Measurements from ENCODE around the gene ALDH6A1.

The ALDH6A1 gene

GRCh38 chr14:74083784-74084276 is 423 bp downstream of the ALDH6A1 start:
- peak overlapping the region; percentile 93 to 97 (median 95) for H3K4me3 Mint-ChIP-seq
- peaks cover 16% of the 10 kb centered on the region for H3K4me1 Mint-ChIP-seq
- H3K27ac Mint-ChIP-seq = peak overlapping the region; percentile 59 to 97 (median 75)
- no peaks in the 10 kb centered on the region for H3K36me3 Mint-ChIP-seq (ENCODE audit: low read depth)
- TF ChIP-seq CTCF (IDR thresholded peaks at IDR 0.05; ENCODE audit: unreplicated experiment in 3 of 3) = no peak
- H3K9me3 Mint-ChIP-seq = no peaks in the 10 kb centered on the region
- H3K27me3 Mint-ChIP-seq (ENCODE audit: low read depth) = no peaks in the 10 kb centered on the region

- Mint-ChIP-seq H3K9me3 (no peaks in the 10 kb centered on the region), H3K27me3 (ENCODE audit: low read depth) (no peaks in the 10 kb centered on the region), H3K4me1 (peaks cover 16% of the 10 kb centered on the region), H3K36me3 (ENCODE audit: low read depth) (peaks cover under 1% of the 10 kb centered on the region), H3K27ac (peak overlapping the region in 1 of 3 experiments; percentile 97), H3K4me3 (peak overlapping the region; percentile 93 to 97 (median 95))
- TF ChIP-seq CTCF (IDR thresholded peaks at IDR 0.05; ENCODE audit: unreplicated experiment in 3 of 3) = no peak
These were observed 1.1 kb downstream of the ALDH6A1 start for GRCh38 chr14:74083161-74083560.

- peak overlapping the region; percentile 37 to 47 (median 46) for H3K4me3 Mint-ChIP-seq
- H3K27me3 Mint-ChIP-seq (ENCODE audit: low read depth) = no peaks in the 10 kb centered on the region
These were observed 2.8 kb downstream of the ALDH6A1 start for GRCh38 chr14:74081491-74081890.

DNA sequence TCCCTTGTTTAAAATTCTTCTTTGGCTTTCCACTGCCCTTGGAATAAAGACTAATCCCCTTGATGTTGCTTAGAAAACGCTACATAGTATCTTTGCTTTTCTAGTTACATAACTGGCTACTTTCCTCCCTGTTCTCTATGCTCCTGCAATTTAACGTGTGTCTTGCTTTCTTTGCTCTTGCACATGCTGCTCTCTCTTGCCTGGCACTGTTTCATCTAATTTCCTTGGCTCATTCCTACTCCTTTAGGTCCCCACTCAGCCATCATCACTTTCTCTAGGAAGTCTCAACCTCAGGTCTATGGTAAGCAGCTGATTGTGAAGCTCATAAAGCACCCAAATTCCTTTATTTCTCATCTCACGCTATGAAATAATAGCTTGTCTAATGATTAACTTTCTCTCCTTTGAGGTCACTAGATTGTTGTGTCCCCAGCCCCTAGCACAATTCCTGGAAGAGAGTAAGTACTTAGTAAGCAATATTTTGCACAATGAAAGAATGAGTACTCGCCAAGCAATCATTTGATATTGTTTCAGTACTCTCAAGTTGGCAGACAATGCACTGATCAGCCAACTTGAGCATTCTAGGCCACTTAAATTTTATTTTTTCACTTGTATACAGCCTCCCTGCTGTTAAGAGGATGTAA is 3.3 kb downstream of the ALDH6A1 start:
- TF ChIP-seq CTCF (IDR thresholded peaks at IDR 0.05; ENCODE audit: unreplicated experiment in 3 of 3) = no peak
- no peak overlapping the region for H3K4me3 Mint-ChIP-seq

More at GRCh38 chr14:74081491-74081890, 2.8 kb downstream of the ALDH6A1 start:
- peaks cover 16% of the 10 kb centered on the region for H3K4me1 Mint-ChIP-seq
- H3K9me3 Mint-ChIP-seq = no peaks in the 10 kb centered on the region
- TF ChIP-seq CTCF (IDR thresholded peaks at IDR 0.05; ENCODE audit: unreplicated experiment in 3 of 3) = no peak
- peaks cover 12% of the 10 kb centered on the region for H3K36me3 Mint-ChIP-seq (ENCODE audit: low read depth)
- no peak overlapping the region for H3K27ac Mint-ChIP-seq

GRCh38 chr14:74077401-74077800 is 6.9 kb downstream of the ALDH6A1 start:
- no peaks in the 10 kb centered on the region for H3K27me3 Mint-ChIP-seq (ENCODE audit: low read depth)
- no peaks in the 10 kb centered on the region for H3K4me1 Mint-ChIP-seq
- TF ChIP-seq CTCF (IDR thresholded peaks at IDR 0.05; ENCODE audit: unreplicated experiment in 3 of 3) = no peak
- peaks cover 12% of the 10 kb centered on the region for H3K36me3 Mint-ChIP-seq (ENCODE audit: low read depth)
- H3K27ac Mint-ChIP-seq = peak overlapping the region in 1 of 3 experiments; percentile 4
- no peak overlapping the region for H3K4me3 Mint-ChIP-seq
- no peaks in the 10 kb centered on the region for H3K9me3 Mint-ChIP-seq

More for the DNA sequence above, 3.3 kb downstream of the ALDH6A1 start:
- H3K4me1 Mint-ChIP-seq = peaks cover 14% of the 10 kb centered on the region
- H3K36me3 Mint-ChIP-seq (ENCODE audit: low read depth) = peaks cover 12% of the 10 kb centered on the region
- no peaks in the 10 kb centered on the region for H3K9me3 Mint-ChIP-seq
- peak overlapping the region in 1 of 3 experiments; percentile 6 for H3K27ac Mint-ChIP-seq
- no peaks in the 10 kb centered on the region for H3K27me3 Mint-ChIP-seq (ENCODE audit: low read depth)
